Cortex of kidney (tissue), 1 donor: ENCODE data around the gene ABHD17B.

Experiments
- DNase-seq: peaks from one replicate; lab custom pipeline; 2025; lab: John Stamatoyannopoulos, UW

The ABHD17B gene

GRCh38 chr9:71819115-71819739 is 91.8 kb downstream of the ABHD17B start:
- no peak for DNase-seq

- DNase-seq, result no peak
Measured at GRCh38 chr9:71816916-71817451, 94.0 kb downstream of the ABHD17B start.
